GM19397 (cell line): Measurements from ENCODE around the gene CPEB1.
A peak's percentile ranks its signal among the peaks of the same experiment; 100 is the strongest.

Source experiments
- ATAC-seq: cut with Tn5 transposase; IDR thresholded peaks from one replicate; pipeline ENCODE4 v1.9.1; 2021; ENCODE audit warnings: mild to moderate bottlenecking, moderate library complexity; ENCODE audit not compliant: unreplicated experiment

Gene CPEB1

DNA sequence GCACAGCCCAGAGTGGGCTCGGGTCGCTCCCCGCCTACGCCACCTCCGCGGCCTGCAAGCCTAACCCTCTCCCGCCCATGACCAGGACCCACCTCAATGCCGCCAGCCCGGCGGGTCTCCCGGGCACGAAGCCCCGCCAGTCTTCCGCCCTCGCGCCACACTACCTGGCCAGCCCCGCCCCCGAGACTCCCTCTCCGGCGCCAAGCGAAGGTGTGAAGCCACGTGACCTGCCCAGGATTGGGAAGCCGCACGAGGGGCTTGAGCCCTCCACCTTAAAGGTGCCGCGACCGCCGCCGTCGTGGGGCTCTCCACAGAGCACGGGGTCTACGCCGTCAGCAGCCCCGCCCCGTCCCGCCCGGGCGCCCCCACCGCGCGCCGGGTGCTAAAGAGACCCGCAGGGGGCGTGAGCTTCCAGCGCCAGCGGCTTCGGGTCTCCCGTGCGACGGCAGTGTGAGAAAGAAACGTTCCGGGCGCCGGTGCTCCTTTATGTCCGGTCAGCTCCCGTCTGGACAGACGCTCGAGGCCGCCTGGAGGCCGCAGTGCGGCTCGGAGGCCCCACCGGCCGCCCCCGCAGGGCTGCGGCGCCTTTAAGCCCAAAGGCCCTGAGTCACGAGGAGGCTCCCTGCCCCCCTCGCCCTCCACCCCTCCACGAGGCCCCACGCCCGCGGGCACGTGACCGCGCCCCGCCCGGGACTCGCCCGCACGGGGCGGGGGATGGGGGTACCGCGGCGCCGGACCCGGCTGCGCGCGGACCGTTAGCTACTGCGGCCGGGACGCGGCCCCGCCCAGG lies at the start of gene CPEB1:
CPEB1 (minus strand) TSS at position 319 of the 790 bp plus-strand sequence. CDS start 18,904 bp downstream, outside the sequence.
- ATAC-seq: no peak

DNA sequence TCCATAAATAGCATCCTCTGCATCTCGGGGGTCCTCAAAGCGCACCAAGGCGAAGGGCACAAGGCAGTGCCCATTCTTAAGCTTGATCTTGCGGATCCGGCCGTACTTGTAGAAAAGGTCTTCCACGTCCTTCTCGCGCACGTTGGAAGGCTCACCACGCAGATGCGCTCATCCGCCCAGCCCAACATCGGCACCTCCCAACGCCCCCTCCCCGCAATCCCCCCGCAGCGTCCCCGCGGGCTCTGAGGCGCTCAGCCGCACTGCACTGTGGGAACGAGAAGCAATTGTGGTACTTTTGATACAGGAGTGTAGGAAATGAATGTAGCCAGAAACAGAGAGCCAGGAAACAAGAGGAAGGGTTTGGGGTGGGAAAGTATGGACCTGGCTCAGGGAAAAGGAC lies 45.0 kb upstream of the CPEB1 start:
- ATAC-seq: no peak

DNA sequence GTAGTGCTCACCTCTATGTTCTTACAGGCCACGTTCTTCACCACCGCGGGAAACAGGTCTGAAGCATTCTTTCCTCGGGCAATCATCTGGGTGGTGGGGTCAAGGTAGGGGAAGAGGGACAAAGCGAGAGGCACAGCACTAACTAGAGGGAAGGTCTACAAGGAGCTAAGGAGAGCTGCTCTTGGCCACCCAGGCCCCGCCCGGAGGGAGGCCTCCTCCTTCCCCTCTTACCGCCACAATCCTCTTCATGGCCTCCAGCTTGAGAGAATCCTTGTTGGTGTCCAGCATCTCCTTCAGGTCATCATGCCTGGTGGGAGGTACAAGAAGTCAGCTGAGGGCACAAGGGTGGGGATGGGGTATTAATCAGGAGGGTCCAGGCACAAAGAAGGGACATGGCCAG lies 42.0 kb upstream of the CPEB1 start:
- ATAC-seq: no peak

DNA sequence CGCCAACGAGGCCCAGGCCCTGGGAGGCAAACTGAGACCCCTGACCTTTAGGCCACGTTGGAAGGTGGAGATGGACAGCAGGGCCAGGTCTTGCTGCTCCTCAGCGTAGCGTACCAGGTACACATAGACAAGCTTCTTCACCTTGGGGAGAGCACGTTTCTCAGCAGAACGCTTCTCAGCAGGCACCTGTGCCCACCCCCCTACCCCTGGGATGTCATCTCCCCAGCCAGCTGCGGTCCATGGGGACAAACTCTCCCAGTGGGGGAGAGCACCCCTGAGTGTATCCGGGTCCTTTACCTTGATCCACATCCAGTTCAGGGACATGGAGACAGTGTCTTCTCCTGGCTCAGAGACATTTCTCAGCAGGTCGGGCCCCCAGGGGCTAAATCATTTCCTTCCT lies 41.5 kb upstream of the CPEB1 start:
- no peak for ATAC-seq

DNA sequence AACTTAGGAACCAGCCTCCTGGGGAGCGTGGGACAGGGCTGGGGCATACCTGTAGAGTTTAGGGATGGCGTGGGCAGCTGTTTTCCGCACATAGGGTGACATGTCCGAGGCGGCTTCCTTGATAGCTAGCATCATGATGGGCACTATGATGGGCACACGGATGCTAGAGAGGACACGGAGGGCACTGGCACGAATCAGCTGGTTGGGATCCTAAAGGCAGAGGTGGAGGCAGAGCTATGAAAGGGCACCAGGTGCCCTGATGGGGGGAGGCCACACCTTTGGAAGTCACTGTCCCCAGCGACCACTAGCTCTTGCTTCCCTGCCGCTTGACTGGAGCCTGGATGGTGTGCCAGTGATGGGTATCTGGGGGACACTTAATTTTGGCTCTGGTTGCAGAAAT lies 34.2 kb upstream of the CPEB1 start:
- ATAC-seq: no peak

DNA sequence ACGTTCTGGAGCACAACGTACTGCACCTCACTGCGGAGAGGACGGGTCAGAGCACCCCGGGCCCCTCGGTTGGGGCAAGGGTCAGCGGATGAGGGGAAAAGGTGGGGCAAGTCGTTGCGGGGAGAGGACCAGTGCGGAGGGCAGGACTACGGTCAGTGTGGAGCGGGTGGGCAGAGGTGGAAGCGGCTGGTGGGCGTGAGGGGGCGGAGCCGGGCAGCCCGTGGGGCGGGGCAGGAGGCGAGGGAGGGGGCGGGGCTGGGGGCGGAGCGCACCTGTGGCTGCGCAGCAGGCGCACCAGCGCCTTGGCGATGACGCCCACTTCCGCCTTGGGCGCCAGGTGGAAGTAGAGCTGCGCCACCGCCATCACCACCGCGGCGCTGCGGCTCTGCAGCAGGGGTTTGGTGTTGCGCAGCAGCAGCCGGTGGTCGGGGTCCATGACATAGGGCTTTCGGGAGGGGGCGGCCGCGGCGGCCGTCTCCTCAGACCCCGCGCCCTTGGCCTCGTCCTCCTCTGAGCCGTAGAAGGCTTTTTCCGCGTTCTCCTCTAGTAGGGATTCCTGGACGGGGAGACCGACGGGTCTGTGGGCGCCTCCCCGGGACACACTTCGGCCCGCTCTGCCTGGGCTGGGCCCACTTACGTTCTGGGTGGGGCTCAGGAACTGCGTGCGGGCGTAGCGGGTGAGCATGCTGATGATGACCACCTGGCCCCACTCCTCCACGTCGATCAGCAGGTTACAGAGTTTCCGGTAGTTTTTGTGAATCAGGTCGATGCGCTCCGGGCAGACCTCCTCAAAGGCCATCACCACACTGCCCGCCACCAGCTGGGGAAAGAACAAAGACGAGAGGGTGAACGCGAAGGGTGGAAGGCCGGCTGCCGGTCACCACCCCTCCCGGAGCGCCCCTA lies 33.3 kb upstream of the CPEB1 start:
- ATAC-seq: peak; percentile 68

DNA sequence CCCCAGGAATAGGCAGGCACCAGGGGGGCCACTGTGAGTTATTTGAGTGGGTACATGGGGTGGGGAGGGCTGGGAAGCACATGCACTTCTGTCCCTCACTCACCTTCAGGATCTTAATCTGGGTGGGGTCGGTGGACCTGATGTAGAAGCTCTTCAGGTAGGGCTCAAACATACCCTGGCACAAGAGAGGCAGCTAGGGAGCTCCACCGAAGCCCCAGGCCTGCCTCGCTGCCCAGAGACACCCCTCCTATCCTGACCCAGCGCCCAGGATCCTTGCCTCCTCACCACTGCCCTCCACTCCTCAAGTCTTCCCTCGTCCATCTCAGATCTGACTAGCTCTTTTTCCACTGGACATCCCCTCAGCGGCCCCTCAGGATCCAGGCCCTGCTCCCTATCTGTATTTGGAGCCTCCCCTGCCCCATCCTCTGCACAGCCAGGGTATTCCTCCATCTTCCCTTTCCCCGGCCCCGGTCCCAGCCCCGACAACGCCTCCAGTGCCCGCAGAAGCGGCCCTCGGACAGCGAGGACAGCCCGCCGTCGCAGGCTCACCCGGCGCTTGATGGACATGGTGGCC lies 32.5 kb upstream of the CPEB1 start:
- ATAC-seq: no peak

DNA sequence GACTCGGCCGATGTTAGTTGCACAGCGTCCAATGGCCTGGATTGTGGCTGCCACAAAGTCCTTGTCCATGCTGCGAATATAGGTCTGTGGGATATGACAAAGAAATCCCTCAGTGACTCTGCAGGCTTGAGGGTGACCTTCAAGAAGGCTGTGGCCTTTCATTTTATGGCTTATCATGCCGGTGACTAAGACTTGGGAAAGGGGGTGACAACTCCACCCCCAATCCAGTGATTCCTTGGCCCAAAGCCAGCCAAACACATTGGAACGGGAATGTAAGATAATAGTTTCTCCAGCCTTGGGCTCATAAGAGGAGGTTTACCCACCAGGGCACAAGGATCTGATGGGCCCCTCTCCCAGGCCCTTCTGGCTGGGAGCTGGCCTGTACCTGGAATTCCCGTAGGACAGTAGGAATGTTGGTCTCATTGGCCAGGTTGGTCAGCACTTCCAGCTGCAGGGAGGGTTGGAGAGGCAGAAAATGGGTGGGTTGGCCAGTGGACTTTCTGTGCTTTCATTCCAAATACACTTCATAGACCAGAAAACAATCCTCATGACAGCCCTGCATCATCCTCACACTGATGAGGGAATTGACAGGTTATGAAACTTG lies 30.7 kb upstream of the CPEB1 start:
- ATAC-seq: no peak

DNA sequence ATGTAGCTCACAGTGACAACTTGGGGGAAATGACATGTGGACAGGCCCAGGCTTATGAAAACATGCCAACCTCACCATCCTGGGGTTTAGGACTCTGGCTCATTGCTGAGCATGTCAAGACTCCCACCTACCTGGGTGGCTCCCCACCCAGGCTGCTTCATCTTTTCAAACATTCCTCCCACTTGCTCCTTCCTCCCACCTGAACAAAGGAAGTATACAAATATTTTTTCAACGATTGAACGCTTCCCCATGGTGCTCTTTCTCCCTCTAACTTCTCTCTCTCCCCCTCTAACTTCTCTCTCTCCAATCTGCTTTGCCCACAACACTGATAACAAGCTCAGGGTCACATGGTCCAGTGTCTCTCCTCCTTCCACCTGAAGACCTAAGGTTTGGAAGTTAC lies 27.7 kb upstream of the CPEB1 start:
- no peak for ATAC-seq

DNA sequence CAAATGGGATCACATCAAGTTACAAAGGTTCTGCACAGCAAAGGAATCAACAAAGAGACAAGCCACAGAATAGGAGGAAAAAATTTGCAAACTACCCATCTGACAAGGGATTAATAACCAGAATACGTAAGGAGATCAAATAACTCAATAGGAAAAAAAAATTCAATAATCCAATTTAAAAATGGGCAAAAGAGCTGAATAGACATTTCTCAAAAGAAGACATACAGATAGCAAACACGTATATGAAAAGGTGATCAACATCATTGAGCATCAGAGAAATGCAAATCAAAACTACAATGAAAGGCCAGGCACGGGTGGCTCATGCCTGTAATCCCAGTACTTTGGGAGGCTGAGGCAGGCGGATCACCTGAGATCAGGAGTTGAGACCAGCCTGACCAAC lies 23.5 kb upstream of the CPEB1 start:
- no peak for ATAC-seq

DNA sequence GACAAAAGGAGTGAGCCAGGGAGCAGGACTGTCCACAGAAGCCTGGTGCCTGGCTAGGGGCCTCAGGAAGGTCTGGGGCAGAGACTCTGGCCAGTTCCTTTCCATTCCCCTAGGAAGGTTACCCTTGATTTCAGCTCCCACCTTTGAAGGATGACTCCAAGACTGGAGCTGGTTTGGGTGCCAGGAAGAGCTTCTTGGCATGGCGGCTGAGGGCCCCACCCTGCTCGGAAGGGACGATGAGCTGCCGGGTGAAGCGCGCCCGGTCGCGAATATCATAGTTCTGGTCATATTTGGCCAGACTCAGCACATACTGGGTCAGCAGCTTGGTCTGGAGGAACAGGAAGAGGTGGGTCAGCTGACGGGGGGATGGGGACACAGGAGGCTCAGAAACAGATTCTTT lies 19.4 kb upstream of the CPEB1 start:
- no peak for ATAC-seq

DNA sequence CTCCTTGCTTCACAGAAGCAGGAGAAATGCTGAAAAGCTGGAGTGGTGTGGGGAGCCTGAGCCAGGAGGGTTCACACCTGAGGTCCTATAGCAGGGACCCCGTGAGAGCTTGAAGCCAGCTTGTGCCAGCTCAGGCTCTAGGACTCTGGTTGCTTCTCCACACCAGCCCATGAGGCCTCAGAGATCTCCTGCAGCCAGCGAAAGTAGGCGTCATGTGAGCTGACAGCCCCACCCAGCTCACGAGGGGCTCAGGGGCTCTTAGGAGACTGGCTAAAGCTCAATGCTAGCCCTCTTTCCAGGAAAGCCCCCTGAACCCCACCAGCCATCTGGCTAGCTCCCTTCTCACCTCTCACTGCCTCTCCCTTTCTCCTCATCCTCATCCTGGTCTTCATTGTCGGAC lies 16.9 kb upstream of the CPEB1 start:
- no peak for ATAC-seq

DNA sequence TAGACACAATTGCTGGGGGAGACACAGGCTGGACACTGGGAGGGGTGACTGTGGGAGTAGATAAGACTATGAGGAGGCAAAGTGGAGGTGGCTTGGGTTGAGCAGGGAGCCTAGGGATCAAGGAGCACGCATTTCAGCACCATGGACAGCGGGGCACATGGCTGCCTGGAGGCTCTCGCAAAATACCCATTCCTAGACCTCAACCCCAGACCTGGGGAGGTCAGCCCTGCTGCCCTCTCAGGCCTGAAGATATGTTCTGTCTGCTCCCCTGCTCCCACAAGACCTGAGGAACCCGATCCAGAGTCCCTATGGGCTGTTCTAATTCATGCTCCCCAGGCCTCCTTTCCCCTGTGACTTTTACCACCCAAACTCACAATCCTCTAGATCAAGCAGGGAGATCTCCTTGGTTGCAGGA lies 16.0 kb upstream of the CPEB1 start:
- ATAC-seq: no peak

DNA sequence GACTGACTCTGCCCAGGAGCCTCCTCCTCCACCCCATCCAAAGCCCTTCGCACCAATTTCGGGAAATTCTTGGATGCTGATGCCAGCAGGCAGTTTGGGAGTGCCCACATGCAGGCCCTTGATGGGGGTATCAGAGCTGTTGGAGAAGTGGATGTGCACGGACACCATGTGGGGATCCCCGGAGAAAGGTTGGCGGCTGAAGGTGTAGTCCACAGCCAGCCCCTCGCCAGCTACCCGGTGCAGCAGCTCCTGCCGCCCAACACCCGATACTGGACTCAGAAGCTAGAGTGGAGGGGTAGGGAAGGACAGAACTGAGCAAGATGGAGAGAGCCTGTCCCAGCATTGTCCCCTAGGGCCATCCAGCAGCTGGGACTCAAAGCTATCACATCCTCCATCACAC lies 15.5 kb upstream of the CPEB1 start:
- no peak for ATAC-seq

DNA sequence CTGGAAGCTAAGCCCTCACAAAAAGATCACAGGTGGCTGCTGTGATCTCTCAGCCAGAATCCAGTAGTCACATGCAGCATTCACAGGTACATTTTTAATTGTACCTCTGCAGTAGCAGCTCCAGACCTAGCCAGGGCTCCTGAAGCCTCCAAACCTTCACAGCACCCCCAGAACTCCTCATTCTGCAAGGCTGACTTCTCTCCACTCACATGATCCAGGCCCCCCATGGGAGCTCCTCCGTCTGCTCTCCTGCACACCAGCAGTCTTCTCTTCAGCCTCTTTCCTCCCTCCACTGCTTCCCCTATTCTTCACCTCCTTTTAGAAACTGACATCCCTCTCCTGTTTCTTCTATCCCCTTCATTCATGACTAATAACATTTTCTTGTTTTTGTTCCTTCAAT lies 13.2 kb upstream of the CPEB1 start:
- no peak for ATAC-seq

DNA sequence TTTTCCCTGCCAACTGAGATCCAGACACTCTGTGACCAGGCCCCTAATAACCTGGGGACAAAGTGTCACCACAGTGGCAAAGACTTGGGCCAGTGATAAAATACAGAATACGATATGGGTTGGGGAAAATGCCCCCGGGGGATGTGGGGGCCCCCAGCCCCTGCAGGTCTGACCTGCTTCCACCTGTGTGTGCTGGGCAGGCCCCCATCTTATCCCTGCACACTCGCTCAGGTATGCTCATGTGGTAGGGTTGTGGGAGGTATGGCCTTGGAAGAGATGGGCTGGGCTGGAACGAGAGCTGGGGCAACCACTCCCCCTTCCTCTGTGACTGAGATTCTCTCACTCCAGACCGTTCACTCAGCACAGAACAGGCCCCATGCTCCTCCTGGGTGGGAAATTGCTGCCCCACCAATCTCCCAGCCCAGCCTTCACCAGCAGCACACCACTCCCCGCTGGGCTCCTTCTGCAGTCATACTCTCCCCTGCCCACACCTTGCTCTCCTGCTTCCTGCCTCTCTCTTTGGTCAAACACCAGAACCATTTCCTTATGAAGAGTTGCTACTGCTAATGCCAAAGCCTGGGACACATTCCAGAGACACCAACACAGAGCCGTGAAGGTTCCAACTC lies 9.6 kb upstream of the CPEB1 start:
- no peak for ATAC-seq

DNA sequence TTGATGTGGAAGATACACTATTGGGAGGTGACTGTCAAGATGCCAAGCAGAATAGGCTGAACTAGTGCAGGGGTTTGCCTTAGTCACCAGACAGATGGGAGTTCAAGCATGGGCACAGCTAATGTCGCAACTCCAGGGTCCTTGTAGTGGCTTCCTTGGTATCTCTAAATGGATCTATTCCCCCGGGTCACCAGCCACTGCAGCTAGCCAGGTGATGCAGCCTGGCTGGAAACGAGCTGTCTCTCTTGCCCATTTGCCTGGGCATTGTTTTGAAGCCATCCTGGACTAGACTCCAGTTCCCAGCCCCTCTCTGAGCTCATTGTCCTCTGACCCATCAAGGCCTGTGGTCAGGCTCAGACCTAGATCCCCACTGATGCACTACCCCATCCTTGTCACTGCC lies 8.4 kb upstream of the CPEB1 start:
- no peak for ATAC-seq

DNA sequence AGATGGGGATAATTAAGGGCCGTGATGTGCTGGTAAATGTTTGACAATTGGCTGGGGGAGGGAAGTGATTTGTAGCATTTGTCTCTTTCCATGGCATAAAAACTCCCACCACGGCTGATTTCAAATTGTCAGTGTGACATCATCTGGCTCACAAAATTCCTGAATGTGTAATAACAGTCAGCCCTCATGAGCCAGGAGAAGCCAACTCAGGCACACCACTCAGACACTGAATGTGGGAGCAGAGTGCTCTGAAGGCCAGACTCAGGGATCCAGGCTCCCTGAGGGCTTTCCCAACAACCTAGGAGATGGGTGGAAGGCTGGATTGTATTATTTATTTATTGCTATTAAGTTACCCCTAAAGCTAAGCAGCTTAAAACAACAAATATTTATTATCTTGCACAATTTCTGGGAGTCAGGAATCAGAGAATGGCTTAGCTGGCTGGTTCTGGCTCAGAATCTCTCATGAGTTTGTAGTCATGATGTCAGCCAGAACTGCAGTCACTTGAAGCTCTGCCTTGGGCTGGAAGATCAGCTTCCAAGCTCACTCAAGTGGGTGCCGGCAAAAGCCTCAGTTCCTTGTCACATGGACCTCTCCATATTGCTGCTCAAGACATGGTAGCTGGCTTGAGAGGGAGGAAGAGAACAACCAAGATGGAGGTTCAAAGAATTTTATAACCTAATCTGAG lies 6.5 kb upstream of the CPEB1 start:
- ATAC-seq: no peak

DNA sequence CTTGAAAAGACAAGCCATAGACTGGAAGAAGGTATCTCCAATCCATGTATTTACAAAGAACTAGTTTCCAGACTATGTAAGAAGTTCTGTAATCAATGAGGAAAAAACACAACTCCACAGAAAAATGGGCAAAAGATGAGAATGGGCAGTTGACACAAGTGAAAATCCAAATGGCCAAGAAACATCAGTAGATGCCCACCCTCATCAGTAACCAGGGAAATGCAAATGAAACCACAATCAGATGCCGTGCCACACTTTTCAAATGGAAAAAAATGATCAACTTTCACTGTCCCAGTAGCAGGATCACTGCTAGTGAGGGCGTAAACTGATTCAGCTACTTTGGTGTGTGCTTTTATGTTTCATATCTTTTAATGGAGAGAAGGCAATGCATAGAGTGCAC lies 4.5 kb upstream of the CPEB1 start:
- no peak for ATAC-seq

DNA sequence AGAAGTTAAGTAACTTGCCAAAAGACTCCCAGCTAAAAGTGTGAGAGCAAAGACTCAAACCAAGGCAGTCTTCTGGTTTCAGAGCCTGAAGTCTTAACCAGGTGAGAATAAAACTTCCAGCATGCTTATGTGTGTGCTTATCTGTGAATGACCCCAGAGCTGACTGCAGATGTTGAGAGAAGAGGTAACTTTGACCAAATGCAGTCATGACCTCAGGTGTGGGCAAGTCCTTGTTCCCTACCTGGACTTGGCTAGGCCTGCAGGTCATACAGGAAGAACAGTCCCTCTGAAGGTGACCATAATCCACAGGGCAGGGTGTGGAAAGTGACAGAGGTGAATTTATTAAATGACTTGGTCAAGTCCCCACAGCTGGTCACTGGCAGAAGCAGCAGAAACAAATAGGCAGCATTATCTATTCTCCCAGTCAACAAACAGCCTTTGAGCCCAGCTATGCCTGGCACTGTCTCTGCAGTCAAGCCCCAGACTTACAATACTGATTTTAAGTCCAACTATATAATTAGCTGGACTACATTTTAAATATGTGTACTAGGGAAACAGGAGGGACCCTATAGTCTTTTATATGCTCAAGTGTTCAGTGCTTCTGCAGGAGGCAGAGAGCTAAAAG lies 3.0 kb upstream of the CPEB1 start:
- no peak for ATAC-seq
